ENCODE results near the gene NELL1. TPM values are rescaled to one million over a fixed set of nuclear protein-coding genes. Genes with fewer than 3 reads are reported as not detected.

NELL1 gene
- total RNA-seq, 2 donors from 2014 or later = 0.19 TPM; not detected in 1

DNA sequence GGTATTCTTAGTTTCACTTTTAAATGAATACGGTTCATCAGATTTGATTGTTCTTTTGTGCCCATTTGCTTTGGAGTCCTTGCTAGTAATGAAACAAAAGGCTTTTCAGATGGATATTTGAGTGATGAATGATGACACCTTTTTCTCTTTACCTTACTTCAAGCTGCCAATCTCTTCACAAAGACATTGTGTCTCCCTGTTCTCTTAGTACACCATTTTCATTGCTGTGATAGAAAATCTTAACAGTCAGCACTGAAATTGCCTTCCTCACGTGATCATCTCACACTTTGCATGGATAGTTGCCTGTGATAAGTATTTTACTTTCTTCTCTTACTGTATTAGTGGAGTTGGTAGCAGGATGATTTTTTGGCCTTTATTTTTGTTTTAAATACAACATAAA lies 396.6 kb downstream of the NELL1 start:
- Histone ChIP-seq H3K36me3 (no peaks in the 10 kb centered on the region), H3K9me3 (no peaks in the 10 kb centered on the region), H3K27ac (no peak overlapping the region), H3K4me3 (no peak overlapping the region), H3K4me1 (no peaks in the 10 kb centered on the region), H3K27me3 (no peaks in the 10 kb centered on the region), H3K9ac (ENCODE audit: low read depth in 2 of 2, low read length in 2 of 2) (no peak overlapping the region)
- TF ChIP-seq, protein P1, sequence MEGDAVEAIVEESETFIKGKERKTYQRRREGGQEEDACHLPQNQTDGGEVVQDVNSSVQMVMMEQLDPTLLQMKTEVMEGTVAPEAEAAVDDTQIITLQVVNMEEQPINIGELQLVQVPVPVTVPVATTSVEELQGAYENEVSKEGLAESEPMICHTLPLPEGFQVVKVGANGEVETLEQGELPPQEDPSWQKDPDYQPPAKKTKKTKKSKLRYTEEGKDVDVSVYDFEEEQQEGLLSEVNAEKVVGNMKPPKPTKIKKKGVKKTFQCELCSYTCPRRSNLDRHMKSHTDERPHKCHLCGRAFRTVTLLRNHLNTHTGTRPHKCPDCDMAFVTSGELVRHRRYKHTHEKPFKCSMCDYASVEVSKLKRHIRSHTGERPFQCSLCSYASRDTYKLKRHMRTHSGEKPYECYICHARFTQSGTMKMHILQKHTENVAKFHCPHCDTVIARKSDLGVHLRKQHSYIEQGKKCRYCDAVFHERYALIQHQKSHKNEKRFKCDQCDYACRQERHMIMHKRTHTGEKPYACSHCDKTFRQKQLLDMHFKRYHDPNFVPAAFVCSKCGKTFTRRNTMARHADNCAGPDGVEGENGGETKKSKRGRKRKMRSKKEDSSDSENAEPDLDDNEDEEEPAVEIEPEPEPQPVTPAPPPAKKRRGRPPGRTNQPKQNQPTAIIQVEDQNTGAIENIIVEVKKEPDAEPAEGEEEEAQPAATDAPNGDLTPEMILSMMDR (IDR thresholded peaks at IDR 0.05) = no peak
- no peak for DNase-seq
- intact Hi-C loops (cut with DNase I) = no loop called here

DNA sequence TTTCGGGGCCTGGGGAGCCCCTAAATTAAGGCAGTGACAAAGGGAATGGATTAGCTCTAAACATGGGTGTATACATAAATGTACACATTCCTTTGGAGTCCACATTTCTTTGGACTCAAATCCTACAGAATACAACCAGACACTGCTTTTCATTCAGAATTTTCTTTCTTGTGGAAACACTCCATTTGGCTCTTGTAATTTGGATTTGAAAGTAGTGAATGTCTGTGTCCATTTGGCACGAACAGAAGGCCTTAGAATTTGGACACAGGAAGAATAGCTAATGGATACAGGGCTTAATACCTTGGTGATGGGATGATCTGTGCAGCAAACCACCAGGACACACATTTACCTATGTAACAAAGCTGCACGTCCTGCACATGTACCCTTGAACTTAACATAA lies 399.5 kb downstream of the NELL1 start:
- Histone ChIP-seq H3K4me3 (no peak overlapping the region), H3K27me3 (no peaks in the 10 kb centered on the region), H3K4me1 (no peaks in the 10 kb centered on the region), H3K9ac (ENCODE audit: low read depth in 2 of 2, low read length in 2 of 2) (no peak overlapping the region), H3K27ac (no peak overlapping the region), H3K9me3 (no peaks in the 10 kb centered on the region), H3K36me3 (no peaks in the 10 kb centered on the region)
- intact Hi-C loops (cut with DNase I) = no loop called here
- no peak for DNase-seq
- TF ChIP-seq, protein P1 (IDR thresholded peaks at IDR 0.05) = no peak

DNA sequence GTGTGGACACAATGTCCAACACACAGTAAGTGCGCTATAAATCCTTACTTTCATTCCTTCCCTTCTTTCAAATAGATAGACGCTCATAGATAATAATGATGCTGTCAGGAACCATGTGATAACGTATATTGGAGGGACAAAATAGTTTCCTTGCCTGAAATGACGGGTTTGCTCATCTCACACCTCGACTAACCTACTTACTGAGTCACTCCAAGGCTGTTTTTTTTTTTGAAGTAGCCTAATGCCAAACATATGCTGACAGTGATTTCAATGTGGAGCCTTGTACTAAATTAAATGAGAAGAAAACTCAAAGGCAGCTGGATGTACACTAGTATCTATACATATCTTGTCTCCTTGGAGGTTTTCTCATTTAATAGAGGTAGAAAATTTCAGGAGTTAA lies 400.5 kb downstream of the NELL1 start:
- TF ChIP-seq, protein P1 (IDR thresholded peaks at IDR 0.05) = no peak
- H3K27ac ChIP-seq = no peak overlapping the region
- no peaks in the 10 kb centered on the region for H3K36me3 ChIP-seq
- intact Hi-C loops (cut with DNase I) = no loop called here
- no peak overlapping the region for H3K9ac ChIP-seq (ENCODE audit: low read depth in 2 of 2, low read length in 2 of 2)
- H3K9me3 ChIP-seq = no peaks in the 10 kb centered on the region
- H3K27me3 ChIP-seq = no peaks in the 10 kb centered on the region
- DNase-seq = no peak
- no peak overlapping the region for H3K4me3 ChIP-seq
- no peaks in the 10 kb centered on the region for H3K4me1 ChIP-seq

DNA sequence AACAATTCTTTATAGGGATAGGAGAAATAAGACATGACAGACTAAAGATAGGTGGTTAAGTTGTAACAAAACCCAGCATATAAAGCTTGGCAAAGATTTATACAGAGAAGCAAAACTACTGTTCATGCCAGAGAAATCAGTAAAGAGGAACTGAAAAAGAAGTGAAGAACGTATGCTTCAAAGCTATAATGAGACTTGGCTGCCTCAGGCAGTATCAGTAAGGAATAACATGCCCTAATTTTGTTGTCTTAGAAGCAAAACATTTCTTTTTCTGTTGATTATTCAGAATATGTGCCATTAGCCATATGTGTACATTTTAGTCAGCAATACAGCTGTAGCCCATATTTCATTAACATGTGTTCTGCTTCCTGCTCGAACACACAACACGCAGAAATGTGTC lies 403.2 kb downstream of the NELL1 start:
- no peaks in the 10 kb centered on the region for H3K9me3 ChIP-seq
- H3K27me3 ChIP-seq = no peaks in the 10 kb centered on the region
- TF ChIP-seq, protein P1 (IDR thresholded peaks at IDR 0.05) = no peak
- no peak overlapping the region for H3K9ac ChIP-seq (ENCODE audit: low read depth in 2 of 2, low read length in 2 of 2)
- intact Hi-C loops (cut with DNase I) = no loop called here
- no peaks in the 10 kb centered on the region for H3K4me1 ChIP-seq
- no peak overlapping the region for H3K27ac ChIP-seq
- H3K36me3 ChIP-seq = no peaks in the 10 kb centered on the region
- H3K4me3 ChIP-seq = no peak overlapping the region
- DNase-seq = no peak

DNA sequence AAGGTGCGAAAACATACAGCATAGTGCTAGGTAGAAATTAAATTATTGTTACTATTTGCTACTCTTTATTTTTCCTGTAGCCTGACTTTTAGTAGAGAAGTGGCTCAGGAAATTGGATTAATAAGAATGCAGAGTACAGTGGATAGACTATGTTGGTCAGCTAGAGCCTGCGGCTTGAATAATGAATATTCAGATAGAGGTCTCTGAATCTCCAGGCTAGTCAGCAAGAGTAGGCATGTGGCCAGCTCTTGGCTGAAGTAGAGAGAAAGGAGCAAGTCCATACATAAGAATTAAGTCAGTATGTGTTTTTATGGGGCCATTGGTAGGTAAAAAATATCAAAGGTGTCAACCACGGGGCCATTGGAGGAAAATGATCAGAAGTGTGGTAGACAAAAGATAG lies 413.5 kb downstream of the NELL1 start:
- H3K27me3 ChIP-seq = no peaks in the 10 kb centered on the region
- no peaks in the 10 kb centered on the region for H3K4me1 ChIP-seq
- TF ChIP-seq, protein P1 (IDR thresholded peaks at IDR 0.05) = no peak
- no peak overlapping the region for H3K9ac ChIP-seq (ENCODE audit: low read depth in 2 of 2, low read length in 2 of 2)
- intact Hi-C loops (cut with DNase I) = no loop called here
- H3K4me3 ChIP-seq = no peak overlapping the region
- no peaks in the 10 kb centered on the region for H3K9me3 ChIP-seq
- no peak for DNase-seq
- H3K27ac ChIP-seq = no peak overlapping the region
- H3K36me3 ChIP-seq = no peaks in the 10 kb centered on the region

DNA sequence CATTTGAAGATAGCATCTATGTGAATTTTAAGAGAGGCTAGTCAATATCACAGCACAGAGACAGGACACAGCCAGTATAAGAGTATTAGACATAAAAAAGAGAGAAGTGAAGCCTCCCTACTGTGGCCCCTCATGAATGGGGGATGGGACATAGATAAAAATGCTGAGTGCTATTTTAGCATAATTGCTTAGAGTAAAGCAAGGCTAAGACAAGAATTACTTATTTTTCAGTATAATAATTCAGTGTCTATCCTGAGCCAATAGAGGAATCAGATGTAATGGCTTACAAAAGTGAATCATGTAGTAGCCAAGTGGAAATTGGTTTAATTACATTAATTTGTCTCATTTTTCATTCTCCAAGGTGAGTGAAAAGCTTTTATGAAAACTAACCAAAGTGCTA lies 419.5 kb downstream of the NELL1 start:
- H3K9ac ChIP-seq (ENCODE audit: low read depth in 2 of 2, low read length in 2 of 2) = no peak overlapping the region
- TF ChIP-seq, protein P1 (IDR thresholded peaks at IDR 0.05) = no peak
- H3K27me3 ChIP-seq = no peaks in the 10 kb centered on the region
- intact Hi-C loops (cut with DNase I) = no loop called here
- H3K4me1 ChIP-seq = no peaks in the 10 kb centered on the region
- H3K36me3 ChIP-seq = no peaks in the 10 kb centered on the region
- no peak for DNase-seq
- no peak overlapping the region for H3K27ac ChIP-seq
- no peak overlapping the region for H3K4me3 ChIP-seq
- no peaks in the 10 kb centered on the region for H3K9me3 ChIP-seq

Data from colonic mucosa (tissue), 4 donors.